ENCODE results near the gene LRRC17.

The LRRC17 gene

DNA sequence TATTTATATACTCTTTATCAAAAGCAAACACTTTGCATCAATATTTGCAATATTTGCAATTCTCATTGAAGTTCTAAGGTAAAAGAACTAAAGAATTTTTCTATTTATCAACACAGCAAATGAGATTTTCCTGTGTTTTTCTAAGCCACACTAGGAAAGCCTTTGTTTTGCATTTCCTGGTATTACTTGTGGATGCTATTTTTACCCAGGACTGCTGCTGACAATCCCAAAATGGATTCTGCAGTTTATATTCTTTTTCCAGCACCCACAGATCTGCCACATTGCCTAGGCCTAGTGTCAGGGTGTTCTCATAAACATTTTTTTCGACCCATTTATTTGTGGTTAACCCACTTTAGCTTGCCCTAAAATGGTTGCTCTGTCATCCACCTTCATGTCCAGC lies 25.9 kb downstream of the LRRC17 start:
- H3K4me3 ChIP-seq (ENCODE audit: low read depth, low read length): no peak overlapping the region
- DNase-seq (ENCODE audit: low read depth): no peak
- TF ChIP-seq, protein P1, sequence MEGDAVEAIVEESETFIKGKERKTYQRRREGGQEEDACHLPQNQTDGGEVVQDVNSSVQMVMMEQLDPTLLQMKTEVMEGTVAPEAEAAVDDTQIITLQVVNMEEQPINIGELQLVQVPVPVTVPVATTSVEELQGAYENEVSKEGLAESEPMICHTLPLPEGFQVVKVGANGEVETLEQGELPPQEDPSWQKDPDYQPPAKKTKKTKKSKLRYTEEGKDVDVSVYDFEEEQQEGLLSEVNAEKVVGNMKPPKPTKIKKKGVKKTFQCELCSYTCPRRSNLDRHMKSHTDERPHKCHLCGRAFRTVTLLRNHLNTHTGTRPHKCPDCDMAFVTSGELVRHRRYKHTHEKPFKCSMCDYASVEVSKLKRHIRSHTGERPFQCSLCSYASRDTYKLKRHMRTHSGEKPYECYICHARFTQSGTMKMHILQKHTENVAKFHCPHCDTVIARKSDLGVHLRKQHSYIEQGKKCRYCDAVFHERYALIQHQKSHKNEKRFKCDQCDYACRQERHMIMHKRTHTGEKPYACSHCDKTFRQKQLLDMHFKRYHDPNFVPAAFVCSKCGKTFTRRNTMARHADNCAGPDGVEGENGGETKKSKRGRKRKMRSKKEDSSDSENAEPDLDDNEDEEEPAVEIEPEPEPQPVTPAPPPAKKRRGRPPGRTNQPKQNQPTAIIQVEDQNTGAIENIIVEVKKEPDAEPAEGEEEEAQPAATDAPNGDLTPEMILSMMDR (IDR thresholded peaks at IDR 0.05; ENCODE audit: control insufficient read depth, extremely low read depth, insufficient read depth): no peak

DNA sequence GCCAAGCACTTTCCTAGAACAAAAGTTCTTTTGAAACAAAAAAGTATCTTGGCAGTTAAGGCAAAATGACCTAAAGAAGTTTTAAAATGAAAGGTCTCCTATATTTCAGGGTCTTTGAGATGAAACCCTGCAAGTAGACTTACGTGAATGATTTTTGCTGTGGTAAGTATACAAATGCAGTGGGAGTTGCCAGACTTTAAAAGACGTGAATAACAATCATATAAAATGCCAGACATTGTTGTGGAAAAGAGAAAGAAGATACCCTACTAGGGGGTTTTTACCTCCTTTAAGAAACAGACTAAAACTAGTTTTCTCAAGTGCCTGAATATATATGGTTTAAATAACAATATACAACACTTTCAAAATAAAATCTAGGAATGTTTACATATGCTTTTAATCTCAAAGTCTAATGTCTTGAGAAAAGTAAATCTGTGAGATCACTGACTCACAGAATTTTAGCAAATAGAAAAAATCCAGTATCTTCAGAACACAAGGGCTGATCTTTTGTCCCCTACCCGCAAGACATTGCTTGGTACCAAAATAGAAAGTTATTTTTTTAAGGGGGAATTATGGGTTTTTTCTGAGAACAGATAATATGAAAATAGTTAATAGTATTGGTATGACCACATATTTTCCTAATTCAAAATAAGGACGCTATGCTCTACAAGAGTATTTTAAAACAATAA lies 29.5 kb downstream of the LRRC17 start:
- DNase-seq (ENCODE audit: low read depth): no peak
- no peak overlapping the region for H3K4me3 ChIP-seq (ENCODE audit: low read depth, low read length)
- TF ChIP-seq, protein P1 (IDR thresholded peaks at IDR 0.05; ENCODE audit: control insufficient read depth, extremely low read depth, insufficient read depth): no peak

DNA sequence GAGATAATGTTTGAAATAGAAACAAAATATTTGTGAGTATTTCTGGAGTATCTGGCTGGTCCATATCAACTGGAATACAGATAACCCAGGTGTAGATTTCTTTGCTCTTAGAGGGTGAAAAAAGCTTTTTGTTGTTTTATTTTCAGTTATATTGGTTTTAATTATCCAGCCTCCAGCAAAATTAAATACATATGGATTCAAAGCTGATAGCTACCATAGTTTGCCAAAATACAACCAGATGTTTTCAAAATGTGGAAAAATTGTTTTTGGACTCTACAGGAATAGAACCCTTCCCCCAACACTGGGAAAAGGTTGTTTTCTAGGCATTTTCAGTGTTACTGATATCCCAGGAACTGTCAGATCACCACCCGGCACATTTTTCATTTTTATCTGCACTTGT lies 30.1 kb downstream of the LRRC17 start:
- TF ChIP-seq, protein P1 (IDR thresholded peaks at IDR 0.05; ENCODE audit: control insufficient read depth, extremely low read depth, insufficient read depth): no peak
- H3K4me3 ChIP-seq (ENCODE audit: low read depth, low read length): no peak overlapping the region
- DNase-seq (ENCODE audit: low read depth): no peak

DNA sequence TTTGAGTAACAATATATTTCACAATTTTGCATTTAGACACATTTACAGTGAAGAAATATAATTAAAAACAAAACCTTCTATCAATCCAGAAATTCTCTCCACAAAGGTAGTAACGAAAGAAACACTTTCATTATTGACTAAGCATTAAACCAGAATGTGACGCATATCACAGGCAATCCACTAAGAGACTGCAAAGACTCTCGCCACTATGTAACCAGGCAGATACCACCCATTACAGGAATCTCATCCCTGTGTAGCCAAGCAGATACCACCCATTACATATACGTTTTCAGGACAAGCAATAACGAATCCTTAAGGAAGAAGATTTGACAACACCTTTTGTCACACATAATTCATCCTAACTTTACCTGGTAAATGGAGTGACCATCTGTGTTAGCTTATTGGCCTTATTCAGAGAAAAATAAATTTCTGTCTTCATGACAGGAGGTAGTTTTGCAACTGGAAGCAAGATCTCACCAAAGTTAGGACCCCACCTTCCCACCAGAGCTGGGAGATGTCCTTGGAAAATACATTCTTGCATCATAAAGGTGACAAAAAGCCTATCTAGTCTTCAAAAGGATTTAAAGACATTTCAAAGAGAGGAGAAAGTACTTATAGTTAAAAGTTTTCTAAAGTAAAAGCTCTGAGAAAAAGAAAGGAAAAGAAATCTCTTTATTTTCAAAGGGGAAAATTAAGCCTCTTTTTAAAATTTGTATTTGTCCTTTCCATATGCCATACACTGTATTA lies 30.8 kb downstream of the LRRC17 start:
- H3K4me3 ChIP-seq (ENCODE audit: low read depth, low read length): no peak overlapping the region
- DNase-seq (ENCODE audit: low read depth): no peak
- TF ChIP-seq, protein P1 (IDR thresholded peaks at IDR 0.05; ENCODE audit: control insufficient read depth, extremely low read depth, insufficient read depth): no peak

DNA sequence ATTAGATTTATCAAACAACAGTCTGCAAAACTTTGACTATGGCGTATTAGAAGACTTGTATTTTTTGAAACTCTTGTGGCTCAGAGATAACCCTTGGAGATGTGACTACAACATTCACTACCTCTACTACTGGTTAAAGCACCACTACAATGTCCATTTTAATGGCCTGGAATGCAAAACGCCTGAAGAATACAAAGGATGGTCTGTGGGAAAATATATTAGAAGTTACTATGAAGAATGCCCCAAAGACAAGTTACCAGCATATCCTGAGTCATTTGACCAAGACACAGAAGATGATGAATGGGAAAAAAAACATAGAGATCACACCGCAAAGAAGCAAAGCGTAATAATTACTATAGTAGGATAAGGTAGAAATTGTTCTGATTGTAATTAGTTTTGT lies 31.4 kb downstream of the LRRC17 start:
- DNase-seq (ENCODE audit: low read depth): no peak
- no peak overlapping the region for H3K4me3 ChIP-seq (ENCODE audit: low read depth, low read length)
- TF ChIP-seq, protein P1 (IDR thresholded peaks at IDR 0.05; ENCODE audit: control insufficient read depth, extremely low read depth, insufficient read depth): no peak

DNA sequence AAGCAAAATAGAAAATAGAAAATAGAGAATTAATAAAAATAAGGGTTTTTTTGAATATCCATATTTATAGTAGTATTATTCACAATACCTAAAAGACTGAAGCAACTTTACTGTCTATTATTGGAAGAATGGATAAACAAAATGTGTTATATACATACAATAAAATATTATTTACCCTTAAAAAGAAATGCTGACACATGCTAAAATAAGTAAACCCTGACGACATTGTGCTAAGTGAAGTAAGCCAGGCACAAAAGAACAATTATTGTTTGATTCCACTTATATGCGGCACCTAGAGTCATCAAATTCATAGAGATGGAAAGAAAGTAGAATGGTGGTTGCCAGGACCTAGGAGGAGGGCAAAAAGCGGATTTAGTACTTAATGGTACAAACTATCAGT lies 39.0 kb downstream of the LRRC17 start:
- H3K4me3 ChIP-seq (ENCODE audit: low read depth, low read length): no peak overlapping the region
- no peak for DNase-seq (ENCODE audit: low read depth)
- TF ChIP-seq, protein P1 (IDR thresholded peaks at IDR 0.05; ENCODE audit: control insufficient read depth, extremely low read depth, insufficient read depth): no peak

All from LNCaP clone FGC (cell line).